SK-N-SH treated with all-trans-retinoic acid at 6 μM for 48 hours (cell line): ENCODE results near the gene SDK2.

Experiments used
- ARNTL ChIP-seq: fragments of 450-650 bp; formaldehyde crosslinking; IDR thresholded peaks from 2 replicates; pipeline ENCODE4 v1.5.0; 2020; ENCODE audit warnings: low read depth, mild to moderate bottlenecking, moderate library complexity, borderline replicate concordance
- BACH2 ChIP-seq: fragments of 250-450 bp; sonication (Bioruptor Pico); IDR thresholded peaks from 2 replicates; pipeline ENCODE4 v1.9.0; 2021; ENCODE audit warnings: mild to moderate bottlenecking, borderline replicate concordance
- CSDC2 ChIP-seq: fragments of 250-450 bp; sonication (Bioruptor Pico); IDR thresholded peaks from 2 replicates; pipeline ENCODE4 v1.5.0; 2020; ENCODE audit warnings: mild to moderate bottlenecking, moderate library complexity
- ISL1 ChIP-seq: fragments of 250-450 bp; sonication (Bioruptor Pico); IDR thresholded peaks from 2 replicates; pipeline ENCODE4 v2.1.2; 2022; ENCODE audit warnings: mild to moderate bottlenecking, moderate library complexity
- OSR1 ChIP-seq: fragments of 250-450 bp; sonication (Bioruptor Pico); IDR thresholded peaks from 2 replicates; pipeline ENCODE4 v1.8.0; 2022; ENCODE audit warnings: moderate library complexity, mild to moderate bottlenecking, inconsistent platforms
- RARB ChIP-seq: fragments of 250-450 bp; sonication (Bioruptor Pico); IDR thresholded peaks from 2 replicates; pipeline ENCODE4 v1.8.0; 2021; ENCODE audit warnings: mild to moderate bottlenecking, moderate library complexity
- TF ChIP-seq, protein P1 (sequence below): fragments of 250-450 bp; sonication (Bioruptor Pico); IDR thresholded peaks from 2 replicates; pipeline ENCODE4 v1.8.0; 2020; ENCODE audit warnings: mild to moderate bottlenecking, moderate library complexity, borderline replicate concordance

DNA sequence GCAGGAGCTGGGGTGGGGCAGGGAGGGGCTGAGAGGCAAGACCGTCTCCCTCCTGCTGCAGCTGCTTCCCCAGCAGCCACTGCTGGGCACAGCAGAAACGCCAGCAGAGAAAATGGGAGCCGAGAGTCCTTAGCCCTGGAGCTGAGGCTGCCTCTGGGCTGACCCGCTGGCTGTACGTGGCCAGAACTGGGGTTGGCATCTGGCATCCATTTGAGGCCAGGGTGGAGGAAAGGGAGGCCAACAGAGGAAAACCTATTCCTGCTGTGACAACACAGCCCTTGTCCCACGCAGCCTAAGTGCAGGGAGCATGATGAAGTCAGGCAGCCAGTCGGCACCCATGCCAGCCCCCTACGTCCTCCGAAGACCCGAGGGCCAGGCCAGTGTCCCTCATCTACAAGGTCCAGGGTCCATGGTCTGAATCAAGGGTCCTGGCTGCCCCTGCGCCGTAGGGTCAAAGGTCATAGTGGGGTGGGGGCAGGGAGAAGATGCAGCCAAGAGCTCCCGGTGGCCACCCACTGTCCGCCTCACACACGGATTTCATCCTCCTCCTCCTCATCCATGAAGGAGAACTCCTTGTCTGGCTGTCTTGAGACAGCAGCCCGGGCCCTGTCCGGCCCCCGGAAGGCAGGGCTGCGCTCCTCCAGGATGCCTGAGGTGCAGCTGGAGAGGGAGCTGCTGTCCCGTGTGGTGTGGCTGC, 359.2 kb downstream of the SDK2 start:
- TF ChIP-seq ISL1 (no peak), ARNTL (no peak), CSDC2 (CRISPR knock-in tag) (no peak), BACH2 (no peak), RARB (CRISPR knock-in tag) (no peak), OSR1 (CRISPR knock-in tag) (no peak)
- TF ChIP-seq, protein P1, sequence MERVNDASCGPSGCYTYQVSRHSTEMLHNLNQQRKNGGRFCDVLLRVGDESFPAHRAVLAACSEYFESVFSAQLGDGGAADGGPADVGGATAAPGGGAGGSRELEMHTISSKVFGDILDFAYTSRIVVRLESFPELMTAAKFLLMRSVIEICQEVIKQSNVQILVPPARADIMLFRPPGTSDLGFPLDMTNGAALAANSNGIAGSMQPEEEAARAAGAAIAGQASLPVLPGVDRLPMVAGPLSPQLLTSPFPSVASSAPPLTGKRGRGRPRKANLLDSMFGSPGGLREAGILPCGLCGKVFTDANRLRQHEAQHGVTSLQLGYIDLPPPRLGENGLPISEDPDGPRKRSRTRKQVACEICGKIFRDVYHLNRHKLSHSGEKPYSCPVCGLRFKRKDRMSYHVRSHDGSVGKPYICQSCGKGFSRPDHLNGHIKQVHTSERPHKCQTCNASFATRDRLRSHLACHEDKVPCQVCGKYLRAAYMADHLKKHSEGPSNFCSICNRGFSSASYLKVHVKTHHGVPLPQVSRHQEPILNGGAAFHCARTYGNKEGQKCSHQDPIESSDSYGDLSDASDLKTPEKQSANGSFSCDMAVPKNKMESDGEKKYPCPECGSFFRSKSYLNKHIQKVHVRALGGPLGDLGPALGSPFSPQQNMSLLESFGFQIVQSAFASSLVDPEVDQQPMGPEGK (CRISPR knock-in tag), result no peak
